Retinal pigment epithelial cell (primary cell): Measurements from ENCODE around the gene TRAPPC10.

Experiments
- DNase-seq: peaks from one replicate; pipeline ENCODE4 v3.0.0-alpha.2; 2010; ENCODE audit warnings: low read depth
- H3K4me3 ChIP-seq: 2 replicates; pipeline ENCODE4 v1.5.1; 2011; ENCODE audit warnings: mild to moderate bottlenecking, low read length, control low read depth, moderate library complexity
- CTCF ChIP-seq: conservative IDR thresholded peaks from 2 replicates; pipeline ENCODE4 v1.5.1; 2011; ENCODE audit warnings: low read depth, low read length, control low read depth, inconsistent platforms

TRAPPC10 gene

DNA sequence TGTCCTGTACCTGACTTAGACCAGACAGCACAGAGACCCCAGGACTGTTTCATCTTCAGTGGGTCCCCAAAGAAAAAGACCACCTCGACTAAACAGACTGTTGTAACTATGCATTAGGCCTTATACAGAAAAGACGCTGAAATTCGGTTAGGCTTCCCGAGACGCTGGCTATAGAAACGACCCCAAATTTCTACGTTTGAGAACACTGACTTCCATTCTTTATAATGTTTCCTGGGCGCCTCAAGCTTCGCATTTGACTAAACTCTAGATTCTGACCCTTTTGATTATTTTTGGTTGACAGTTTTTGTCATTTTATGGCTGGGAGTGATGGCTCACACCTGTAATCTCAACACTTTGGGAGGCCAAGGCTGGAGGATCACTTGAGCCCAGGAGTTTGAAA is 986 bp upstream of the TRAPPC10 start:
- no peak for DNase-seq
- no peak for TF ChIP-seq CTCF
- peak overlapping the region; percentile 64 for H3K4me3 ChIP-seq

DNA sequence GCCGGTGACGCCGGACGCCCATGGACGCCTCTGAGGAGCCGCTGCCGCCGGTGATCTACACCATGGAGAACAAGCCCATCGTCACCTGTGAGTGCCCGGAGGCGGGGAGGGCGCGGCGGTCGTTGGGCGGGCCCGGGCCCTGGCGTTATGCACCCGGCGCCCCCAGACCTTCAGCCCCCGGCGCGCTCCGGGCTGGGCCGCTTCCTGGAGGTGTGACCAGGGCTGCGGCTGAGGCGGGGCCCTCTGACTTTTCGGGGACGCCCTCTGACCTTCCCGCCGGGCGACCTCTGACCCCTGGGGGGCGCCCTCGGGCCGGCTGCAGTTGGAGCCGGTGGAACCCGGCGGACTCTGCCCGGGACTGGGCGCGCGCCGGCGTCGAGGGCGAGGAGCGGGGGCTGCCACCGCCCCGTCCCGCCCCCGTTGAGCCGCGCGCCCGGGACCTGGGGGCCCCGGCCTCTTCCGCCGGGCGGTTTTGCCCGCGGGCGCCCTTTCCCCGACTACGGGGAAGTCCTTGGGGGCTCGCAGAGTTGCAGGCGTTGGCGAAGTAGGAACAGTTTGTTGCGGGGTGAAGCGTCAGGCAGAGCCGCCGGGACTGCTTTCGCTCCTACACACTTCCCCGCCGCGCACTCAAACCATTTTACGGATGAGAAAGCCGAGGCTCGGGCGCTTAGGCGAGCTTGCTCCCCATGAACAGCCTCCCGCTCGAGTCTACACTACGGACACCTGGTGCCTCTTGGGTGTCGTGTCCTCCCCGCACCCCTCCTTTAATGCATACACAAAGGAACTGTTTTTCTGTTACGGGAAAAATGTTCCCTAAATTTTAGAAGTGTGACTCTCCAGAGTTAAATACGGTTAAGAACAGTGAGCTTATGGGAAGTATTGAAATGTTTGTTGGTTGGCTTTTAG is 618 bp downstream of the TRAPPC10 start:
- TF ChIP-seq CTCF: no peak
- no peak for DNase-seq

DNA sequence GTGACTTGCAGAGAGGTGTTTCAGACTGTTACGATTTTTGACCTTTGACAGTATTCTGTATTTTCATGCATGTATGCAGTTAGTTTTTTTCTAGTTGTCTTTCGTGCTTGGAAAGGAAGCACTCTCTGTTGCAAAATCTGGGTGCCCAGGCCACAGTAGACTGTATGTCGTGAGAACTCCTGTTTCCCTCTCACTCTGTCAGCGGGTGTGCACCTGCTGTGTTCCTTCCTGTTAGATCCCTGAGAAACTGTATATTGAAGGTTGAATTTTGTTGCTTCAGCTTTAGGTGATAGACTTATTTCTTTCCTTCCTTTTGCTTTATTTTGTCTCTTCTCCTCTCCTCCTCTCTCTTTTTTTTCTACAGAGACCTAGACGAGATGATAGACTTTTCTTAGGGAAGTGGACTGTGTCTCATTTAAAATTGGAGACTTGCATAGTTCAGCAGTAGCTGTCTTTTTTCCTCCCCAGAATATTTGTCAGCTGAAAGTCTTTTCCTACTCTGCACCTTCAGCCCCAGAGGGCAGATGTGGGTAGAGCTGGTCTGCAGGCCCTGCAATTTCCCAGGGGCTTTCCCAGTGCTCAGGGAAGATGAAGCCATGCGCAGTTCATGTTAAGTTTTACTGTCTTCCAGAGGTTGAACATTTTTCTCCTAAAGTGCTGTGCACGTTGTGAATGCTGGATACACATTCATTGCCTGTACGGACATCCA is 1.4 kb downstream of the TRAPPC10 start:
- DNase-seq: no peak
- TF ChIP-seq CTCF: no peak
- H3K4me3 ChIP-seq: peak overlapping the region; percentile 76

More for the DNA sequence above, 618 bp downstream of the TRAPPC10 start:
- peak overlapping the region; percentile 76 for H3K4me3 ChIP-seq

GRCh38 chr21:44017601-44018000 is 5.5 kb downstream of the TRAPPC10 start:
- no peak for TF ChIP-seq CTCF
- no peak for DNase-seq
- H3K4me3 ChIP-seq: no peak overlapping the region

GRCh38 chr21:44018127-44018526 is 6.0 kb downstream of the TRAPPC10 start:
- TF ChIP-seq CTCF: no peak
- H3K4me3 ChIP-seq: no peak overlapping the region
- DNase-seq: no peak

- no peak overlapping the region for H3K4me3 ChIP-seq
- no peak for DNase-seq
- TF ChIP-seq CTCF: no peak
Observed at GRCh38 chr21:44018813-44019567, 6.9 kb downstream of the TRAPPC10 start.
